Putamen (tissue), 1 donor: Measurements from ENCODE around the gene KCNB1.
"Not testable (repeated sequence)": the region's sequence is repeated elsewhere in the genome, so short reads cannot be mapped to it uniquely, and the experiment has no call there.

Experiments
- DNase-seq: peaks from one replicate; pipeline ENCODE4 v3.0.0-alpha.2; 2016; ENCODE audit warnings: low spot score

The KCNB1 gene

DNA sequence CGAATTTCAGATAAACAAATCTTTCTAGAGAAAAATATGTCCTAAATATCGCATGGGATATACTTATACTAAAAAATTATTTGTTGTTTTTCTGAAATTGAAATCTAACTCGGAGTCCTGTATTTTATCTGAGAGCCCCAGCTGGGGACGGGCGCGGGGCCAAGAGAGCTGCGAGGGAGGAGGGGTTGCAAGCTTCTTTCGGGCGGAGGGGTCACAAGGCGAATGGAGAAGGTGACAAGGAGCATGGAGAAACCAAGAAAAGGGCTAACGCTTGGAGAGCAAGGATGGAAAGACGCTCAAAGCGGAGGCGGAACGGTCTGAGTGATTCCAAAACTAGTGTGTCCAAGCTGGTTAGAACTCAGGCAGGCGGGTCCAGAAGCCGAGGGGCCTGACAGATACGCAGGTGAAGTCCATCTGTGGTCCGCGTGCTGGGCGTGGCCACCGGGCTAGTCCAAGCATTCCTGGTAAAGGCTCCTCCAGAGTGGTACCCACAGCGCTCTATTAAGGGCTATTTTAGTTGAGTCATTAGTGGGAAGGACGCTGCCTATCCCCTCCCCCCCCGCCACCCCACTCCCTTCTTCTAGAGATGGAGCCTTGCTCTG, 163.2 kb downstream of the KCNB1 start:
- DNase-seq, result no peak

DNA sequence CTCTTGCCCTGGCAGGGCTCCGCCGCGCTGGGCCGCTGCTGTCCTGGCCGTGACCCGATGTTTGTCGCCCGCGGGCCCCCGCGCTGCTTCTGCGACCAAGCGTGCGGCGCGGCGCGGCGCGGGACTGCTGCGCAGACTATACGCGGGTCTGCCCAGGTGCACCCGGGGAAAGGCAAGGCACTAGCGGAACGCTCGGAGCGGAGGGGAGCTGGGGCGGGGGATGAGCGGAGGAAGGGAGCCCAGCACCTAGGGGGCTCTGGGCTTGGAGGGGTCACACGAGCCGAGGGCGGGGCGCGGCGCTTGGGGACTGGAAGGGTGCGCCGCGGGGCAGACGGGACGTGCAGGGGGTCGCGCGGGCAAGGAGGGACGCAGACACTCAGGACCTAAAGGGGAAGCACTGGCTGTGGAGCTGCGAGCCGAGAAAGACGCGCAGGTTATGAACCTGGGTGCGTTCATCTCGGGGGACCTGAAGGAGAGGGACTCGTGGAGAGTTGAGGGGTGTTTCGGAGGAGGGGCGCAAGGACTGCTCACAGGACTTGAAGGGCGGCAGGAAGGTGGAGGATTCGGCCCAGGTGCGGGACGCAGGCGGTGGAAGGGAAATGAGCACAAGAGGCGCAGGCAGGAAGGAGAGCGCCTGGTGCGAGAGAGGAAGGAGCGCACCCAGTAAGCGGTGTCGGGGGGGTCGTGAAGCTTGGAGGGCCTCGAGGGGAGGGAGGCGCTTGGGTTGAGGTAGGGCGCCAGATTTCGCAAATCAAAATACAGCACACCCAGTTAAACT, 163.8 kb downstream of the KCNB1 start:
- no peak for DNase-seq

DNA sequence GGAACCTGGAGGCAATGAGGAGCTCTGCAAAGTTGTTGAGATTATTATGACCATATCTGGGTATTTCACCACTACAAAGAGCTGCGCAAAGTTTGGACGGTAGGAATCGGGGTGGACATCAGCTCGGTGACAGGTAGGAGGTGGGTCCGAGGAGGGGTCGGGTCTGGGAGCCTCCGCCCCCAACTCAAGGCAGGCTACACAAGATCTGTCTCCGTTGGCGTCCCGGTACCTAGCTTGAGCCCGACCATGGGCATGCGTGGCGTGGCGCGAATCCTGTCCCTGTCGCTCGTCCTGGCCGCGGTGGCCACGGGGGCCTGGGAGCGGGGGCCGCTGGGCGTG, 164.4 kb downstream of the KCNB1 start:
- no peak for DNase-seq

GRCh38 chr20:49316704-49317103, 165.8 kb downstream of the KCNB1 start:
- DNase-seq, result no peak

DNA sequence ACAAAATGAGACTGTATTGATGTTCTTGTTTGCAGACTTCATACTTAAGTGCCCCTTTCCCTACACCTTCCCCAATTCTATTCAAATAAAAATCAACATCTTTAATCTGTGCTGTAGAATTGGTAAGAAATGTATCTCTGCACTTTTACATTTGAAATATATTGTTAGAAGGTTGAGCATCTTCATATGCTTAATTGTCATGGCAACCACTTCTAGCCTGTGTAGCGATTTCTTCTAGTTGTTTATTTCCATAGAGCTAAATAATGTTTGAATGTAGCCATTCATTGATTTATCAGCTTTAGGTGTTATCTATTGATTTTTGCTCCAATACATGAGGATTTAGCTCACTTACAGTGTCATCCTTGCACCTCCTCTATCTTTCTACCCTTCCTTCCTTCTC, 166.9 kb downstream of the KCNB1 start:
- DNase-seq, result no peak

GRCh38 chr20:49314052-49314451, 168.4 kb downstream of the KCNB1 start:
- DNase-seq, result not testable (repeated sequence)
